HCT116 (cell line): ENCODE results near the gene MYRF. TPM values are rescaled to one million over a fixed set of nuclear protein-coding genes. Genes with fewer than 3 reads are reported as not detected.

ENCODE experiments used
- ATAC-seq: fragments of 200-7000 bp; cut with Tn5 transposase; 2 replicates; pipeline ENCODE4 v1.9.1; 2020; ENCODE audit warnings: mild to moderate bottlenecking, moderate library complexity
- BruUV-seq: library from RNA; stranded (reverse); fragments of 400-500 nt; replicated peaks from 2 replicates; lab custom pipeline; 2021; lab: Mats Ljungman, UMichigan
- CTCF ChIA-PET: fragments of 300-600 bp; sonication (Branson Sonifier 250); formaldehyde crosslinking; loops from one replicate; lab custom pipeline; 2021; ENCODE audit warnings: antibody characterized with exemption; lab: Charles Lee
- POLR2A ChIA-PET: fragments of 300-600, 350-600 bp; sonication (Branson Sonifier 250); formaldehyde crosslinking; loops from one replicate; lab custom pipeline; 2021; ENCODE audit warnings: antibody characterized with exemption; lab: Charles Lee
- RAD21 ChIA-PET, 2 experiments: fragments of 300-600 bp; sonication (Branson Sonifier 250); formaldehyde crosslinking; loops; one replicate each; lab custom pipeline; 2023; ENCODE audit warnings: low total read pairs in 2 of 2; ENCODE audit not compliant: uncharacterized antibody in 2 of 2, unreplicated experiment in 2 of 2, low non-redundant PET in 1 of 2; lab: Charles Lee
- DNase-seq: peaks from one replicate; pipeline ENCODE4 v3.0.0-alpha.2; 2010; ENCODE audit warnings: low read depth, low spot score
- H2AFZ ChIP-seq: fragments of 200-600 bp; shearing (Covaris generic), sonication (generic); 2 replicates; pipeline ENCODE4 v1.6.1; 2017; ENCODE audit warnings: low read depth, mixed run types, mixed read lengths, antibody characterized with exemption, low read length; ENCODE audit not compliant: poor library complexity, severe bottlenecking
- H3K27ac ChIP-seq: 2 replicates; pipeline ENCODE4 v1.5.1; 2012; ENCODE audit warnings: low read depth, low read length
- H3K27me3 ChIP-seq: fragments of 200-600 bp; sonication (generic); 2 replicates; pipeline ENCODE4 v1.6.1; 2016; ENCODE audit warnings: mixed run types, low read length, mixed read lengths; ENCODE audit not compliant: insufficient read depth
- H3K36me3 ChIP-seq, 2 experiments: fragments of 200-500 bp in 1 of 2; fragments of 200-600 bp in 1 of 2; sonication (Bioruptor generic) in 1 of 2; sonication (generic) in 1 of 2; 2 replicates each; pipeline versions ENCODE4 v1.5.1 to v1.6.1; 2014 to 2016; ENCODE audit warnings: low read length in 2 of 2, inconsistent platforms in 1 of 2, mixed read lengths in 1 of 2, mixed run types in 1 of 2; ENCODE audit not compliant: insufficient read depth in 2 of 2, control insufficient read depth in 1 of 2
- H3K4me1 ChIP-seq, 2 experiments: fragments of 200-600 bp in 1 of 2; sonication (generic) in 1 of 2; 2 replicates each; pipeline versions ENCODE4 v1.5.1 to v1.6.1; 2012 to 2017; ENCODE audit warnings: low read length in 2 of 2, inconsistent platforms in 1 of 2, mild to moderate bottlenecking in 1 of 2, mixed read lengths in 1 of 2, mixed run types in 1 of 2, moderate library complexity in 1 of 2; ENCODE audit not compliant: insufficient read depth in 2 of 2, control insufficient read depth in 1 of 2
- H3K4me2 ChIP-seq: fragments of 200-600 bp; sonication (generic); 2 replicates; pipeline ENCODE4 v1.6.1; 2017; ENCODE audit warnings: mixed run types, low read length, mixed read lengths
- H3K4me3 ChIP-seq, 2 experiments: fragments of 200-600 bp in 1 of 2; sonication (generic) in 1 of 2; replicated peaks in 1 of 2; 2 replicates each; pipeline ENCODE4 v1.5.1; 2011 to 2016; ENCODE audit warnings: low read length in 2 of 2, control low read depth in 1 of 2, low read depth in 1 of 2, mild to moderate bottlenecking in 1 of 2, mixed read lengths in 1 of 2, mixed run types in 1 of 2
- H3K79me2 ChIP-seq: fragments of 200-600 bp; sonication (generic); 2 replicates; pipeline ENCODE4 v1.6.1; 2017; ENCODE audit warnings: mild to moderate bottlenecking, mixed run types, low read length, moderate library complexity, mixed read lengths; ENCODE audit not compliant: insufficient read depth
- H3K9ac ChIP-seq: fragments of 200-600 bp; sonication (generic); 2 replicates; pipeline ENCODE4 v1.6.1; 2016; ENCODE audit warnings: low read length, mixed read lengths
- H3K9me2 ChIP-seq: fragments of 200-600 bp; sonication (generic), shearing (Covaris generic); 2 replicates; pipeline ENCODE4 v1.6.1; 2017; ENCODE audit warnings: mixed run types, mild to moderate bottlenecking, moderate library complexity; ENCODE audit not compliant: insufficient read depth
- H3K9me3 ChIP-seq, 2 experiments: fragments of 200-500 bp in 1 of 2; fragments of 200-600 bp in 1 of 2; sonication (Bioruptor generic) in 1 of 2; sonication (generic) in 1 of 2; 2 replicates each; pipeline ENCODE4 v1.6.1; 2014 to 2017; ENCODE audit warnings: low read length in 2 of 2, mixed read lengths in 2 of 2, inconsistent platforms in 1 of 2, low read depth in 1 of 2, mild to moderate bottlenecking in 1 of 2, mixed run types in 1 of 2, moderate library complexity in 1 of 2; ENCODE audit not compliant: control insufficient read depth in 1 of 2, insufficient read depth in 1 of 2
- H4K20me1 ChIP-seq: fragments of 200-600 bp; sonication (generic), shearing (Covaris generic); 2 replicates; pipeline ENCODE4 v1.6.1; 2017; ENCODE audit warnings: mixed run types, mild to moderate bottlenecking, moderate library complexity; ENCODE audit not compliant: insufficient read depth
- CBX3 ChIP-seq: IDR thresholded peaks from 2 replicates; pipeline ENCODE4 v1.6.1; 2012; ENCODE audit warnings: low read depth
- JUND ChIP-seq: IDR thresholded peaks from 2 replicates; pipeline ENCODE4 v1.6.1; 2012
- POLR2AphosphoS5 ChIP-seq: IDR thresholded peaks from 2 replicates; pipeline ENCODE4 v1.6.1; 2011; ENCODE audit warnings: mild to moderate bottlenecking, low read depth, low read length, moderate library complexity
- REST ChIP-seq: IDR thresholded peaks from 2 replicates; pipeline ENCODE4 v1.6.1; 2012; ENCODE audit warnings: low read depth
- YY1 ChIP-seq: IDR thresholded peaks from 2 replicates; pipeline ENCODE4 v1.6.1; 2011; ENCODE audit warnings: low read length, low read depth, moderate library complexity, mild to moderate bottlenecking; ENCODE audit not compliant: insufficient replicate concordance; ENCODE audit errors: extremely low read depth
- ZFX ChIP-seq: fragments of 450-650 bp; IDR thresholded peaks from 2 replicates; pipeline ENCODE4 v1.6.1; 2017
- intact Hi-C: fragments of 100-400 bp; cut with micrococcal nuclease; formaldehyde crosslinking; loops from 2 replicates; pipeline ENCODE4 v1.10.0; 2022
- total RNA-seq: library from RNA; stranded (reverse); gene quantifications from one replicate; pipeline ENCODE4 v1.2.1, GENCODE V29; 2021; ENCODE audit not compliant: unreplicated experiment

The MYRF gene
- total RNA-seq, 1 experiment from 2014 or later, result 52.3 TPM

GRCh38 chr11:61756147-61756451, 3.7 kb downstream of the MYRF start:
- Histone ChIP-seq H2AFZ (no peak overlapping the region), H3K9me3 (no peaks in the 10 kb centered on the region), H3K4me1 (peaks cover 32 to 85% of the 10 kb centered on the region in 2 experiments)
- no peak for TF ChIP-seq YY1
- TF ChIP-seq, all 23 proteins: peak for 0
- Histone ChIP-seq H3K27me3 (no peaks in the 10 kb centered on the region), H3K36me3 (no peaks in the 10 kb centered on the region), H3K9ac (peak overlapping the region; percentile 60), H3K4me2 (peak overlapping the region; percentile 99), H3K4me3 (peak overlapping the region; percentile 44 to 54), H4K20me1 (no peaks in the 10 kb centered on the region), H3K27ac (peak overlapping the region; percentile 84), H3K9me2 (no peaks in the 10 kb centered on the region), H3K79me2 (peaks cover 64% of the 10 kb centered on the region; the same call in 1 of the 2 replicates)
- intact Hi-C loops, result no loop called here
- ATAC-seq, result no peak
- DNase-seq, result no peak
- POLR2A ChIA-PET, result no interaction called here
- CTCF ChIA-PET, result no interaction called here
- BruUV-seq, result TSS peak; percentile 86
- RAD21 ChIA-PET, result no interaction called here

GRCh38 chr11:61756452-61757212, 4.2 kb downstream of the MYRF start:
- Histone ChIP-seq H3K27ac (peak overlapping the region; percentile 84), H3K79me2 (peaks cover 64% of the 10 kb centered on the region; the same call in 1 of the 2 replicates), H3K36me3 (no peaks in the 10 kb centered on the region), H3K9me2 (no peaks in the 10 kb centered on the region), H3K4me2 (peak overlapping the region; percentile 99), H3K4me3 (peak overlapping the region; percentile 44 to 54), H3K4me1 (peaks cover 38 to 85% of the 10 kb centered on the region in 2 experiments), H2AFZ (no peak overlapping the region), H3K27me3 (no peaks in the 10 kb centered on the region), H3K9me3 (no peaks in the 10 kb centered on the region)
- BruUV-seq, result no TSS peak
- ChIA-PET POLR2A (no interaction called here), CTCF (interaction anchor here (0.9 to 2.8 kb wide), 4 partner anchors 9 to 352 kb away, joined by 3 to 15 read pairs (median 3); no protein-coding TSS in a partner anchor), RAD21 (no interaction called here)
- DNase-seq (peak; percentile 56), ATAC-seq (peak; percentile 66)
- TF ChIP-seq YY1, result peak; percentile 28
- 0 out of 2 replicates have a peak, but pooled peaks have one; percentile 15 for TF ChIP-seq ZFX
- peak; percentile 66 for TF ChIP-seq POLR2AphosphoS5
- no peak for TF ChIP-seq CBX3
- no peak for TF ChIP-seq REST
- TF ChIP-seq JUND, result no peak
- TF ChIP-seq, all 23 proteins: peak for 3
- intact Hi-C loops, result no loop called here
- no peaks in the 10 kb centered on the region for H4K20me1 ChIP-seq
- H3K9ac ChIP-seq, result peak overlapping the region; percentile 60
